ENCODE data around the gene SAE1.

Gene SAE1

GRCh38 chr19:47227352-47228167 is 96.9 kb downstream of the SAE1 start:
- H3K27me3 ChIP-seq (ENCODE audit: low read depth, low read length) = no peaks in the 10 kb centered on the region
- H3K4me1 ChIP-seq (ENCODE audit: control insufficient read depth in 1 of 2, insufficient read depth in 2 of 2, low read length in 2 of 2) = peaks cover 9 to 28% of the 10 kb centered on the region in 2 donors
- peak overlapping the region; percentile 95 for H3K27ac ChIP-seq (ENCODE audit: low read length)
- peak overlapping the region; percentile 67 to 95 for H3K4me3 ChIP-seq (ENCODE audit: low read depth in 1 of 2, low read length in 2 of 2)
- H3K36me3 ChIP-seq (ENCODE audit: control insufficient read depth in 1 of 2, insufficient read depth in 2 of 2, low read length in 2 of 2) = peaks cover 0 to 6% of the 10 kb centered on the region in 2 donors
- no peaks in the 10 kb centered on the region for H3K9me3 ChIP-seq (ENCODE audit: control insufficient read depth in 1 of 2, low read length in 2 of 2)

- Histone ChIP-seq H3K27ac (ENCODE audit: low read length) (peak overlapping the region; percentile 58), H3K4me3 (ENCODE audit: low read depth in 1 of 2, low read length in 2 of 2) (peak overlapping the region; percentile 67 to 95), H3K4me1 (ENCODE audit: control insufficient read depth in 1 of 2, insufficient read depth in 2 of 2, low read length in 2 of 2) (peaks cover 11 to 28% of the 10 kb centered on the region in 2 donors), H3K36me3 (ENCODE audit: control insufficient read depth in 1 of 2, insufficient read depth in 2 of 2, low read length in 2 of 2) (peaks cover 0 to 6% of the 10 kb centered on the region in 2 donors), H3K9me3 (ENCODE audit: control insufficient read depth in 1 of 2, low read length in 2 of 2) (no peaks in the 10 kb centered on the region), H3K27me3 (ENCODE audit: low read depth, low read length) (no peaks in the 10 kb centered on the region)
Observed at GRCh38 chr19:47228168-47228936, 97.7 kb downstream of the SAE1 start.

GRCh38 chr19:47228937-47229675 is 98.5 kb downstream of the SAE1 start:
- Histone ChIP-seq H3K4me1 (ENCODE audit: control insufficient read depth in 1 of 2, insufficient read depth in 2 of 2, low read length in 2 of 2) (peaks cover 11 to 28% of the 10 kb centered on the region in 2 donors), H3K36me3 (ENCODE audit: control insufficient read depth in 1 of 2, insufficient read depth in 2 of 2, low read length in 2 of 2) (peaks cover 0 to 6% of the 10 kb centered on the region in 2 donors), H3K4me3 (ENCODE audit: low read depth in 1 of 2, low read length in 2 of 2) (peak overlapping the region; percentile 62 to 95), H3K27ac (ENCODE audit: low read length) (peak overlapping the region; percentile 58), H3K9me3 (ENCODE audit: control insufficient read depth in 1 of 2, low read length in 2 of 2) (no peaks in the 10 kb centered on the region), H3K27me3 (ENCODE audit: low read depth, low read length) (no peaks in the 10 kb centered on the region)

GRCh38 chr19:47229676-47230053 is 99.0 kb downstream of the SAE1 start:
- H3K36me3 ChIP-seq (ENCODE audit: control insufficient read depth in 1 of 2, insufficient read depth in 2 of 2, low read length in 2 of 2) = peaks cover 0 to 6% of the 10 kb centered on the region in 2 donors
- H3K27me3 ChIP-seq (ENCODE audit: low read depth, low read length) = no peaks in the 10 kb centered on the region
- peak overlapping the region; percentile 62 to 95 for H3K4me3 ChIP-seq (ENCODE audit: low read depth in 1 of 2, low read length in 2 of 2)
- peak overlapping the region; percentile 58 for H3K27ac ChIP-seq (ENCODE audit: low read length)
- H3K9me3 ChIP-seq (ENCODE audit: control insufficient read depth in 1 of 2, low read length in 2 of 2) = no peaks in the 10 kb centered on the region
- peaks cover 11 to 28% of the 10 kb centered on the region in 2 donors for H3K4me1 ChIP-seq (ENCODE audit: control insufficient read depth in 1 of 2, insufficient read depth in 2 of 2, low read length in 2 of 2)

GRCh38 chr19:47230054-47230920 is 99.7 kb downstream of the SAE1 start:
- H3K9me3 ChIP-seq (ENCODE audit: control insufficient read depth in 1 of 2, low read length in 2 of 2) = no peaks in the 10 kb centered on the region
- no peaks in the 10 kb centered on the region for H3K27me3 ChIP-seq (ENCODE audit: low read depth, low read length)
- H3K4me1 ChIP-seq (ENCODE audit: control insufficient read depth in 1 of 2, insufficient read depth in 2 of 2, low read length in 2 of 2) = peaks cover 11 to 28% of the 10 kb centered on the region in 2 donors
- peak overlapping the region; percentile 62 to 95 for H3K4me3 ChIP-seq (ENCODE audit: low read depth in 1 of 2, low read length in 2 of 2)
- peak overlapping the region; percentile 58 for H3K27ac ChIP-seq (ENCODE audit: low read length)
- H3K36me3 ChIP-seq (ENCODE audit: control insufficient read depth in 1 of 2, insufficient read depth in 2 of 2, low read length in 2 of 2) = peaks cover 0 to 6% of the 10 kb centered on the region in 2 donors

DNA sequence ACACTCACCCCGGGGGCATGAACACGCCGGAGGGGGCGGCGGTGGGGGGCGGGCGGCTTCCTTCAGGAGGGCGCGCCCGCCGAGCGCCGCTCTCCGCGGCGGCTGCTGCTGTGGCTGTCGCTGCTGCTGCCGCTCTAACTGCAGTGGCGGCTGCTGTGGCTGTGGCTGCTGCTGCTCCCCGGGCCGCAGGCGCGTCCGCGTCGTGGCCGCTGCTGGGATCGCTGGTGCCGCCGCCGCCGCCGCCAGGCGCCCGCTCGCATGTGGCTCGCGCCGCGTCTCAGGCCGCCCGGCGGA is 100.2 kb downstream of the SAE1 start, which contains the start of gene BBC3:
Gene BBC3, minus strand, starts transcription at position 279 of the 294 bp plus-strand sequence. CDS start 2,768 bp downstream, outside the sequence.
- peaks cover 11 to 23% of the 10 kb centered on the region in 2 donors for H3K4me1 ChIP-seq (ENCODE audit: control insufficient read depth in 1 of 2, insufficient read depth in 2 of 2, low read length in 2 of 2)
- H3K27ac ChIP-seq (ENCODE audit: low read length) = peak within 1 kb of the TSS; percentile 88
- H3K4me3 ChIP-seq (ENCODE audit: low read depth in 1 of 2, low read length in 2 of 2) = peak within 1 kb of the TSS; percentile 62 to 95
- no peaks in the 10 kb centered on the region for H3K9me3 ChIP-seq (ENCODE audit: control insufficient read depth in 1 of 2, low read length in 2 of 2)
- no peaks in the 10 kb centered on the region for H3K27me3 ChIP-seq (ENCODE audit: low read depth, low read length)
- peaks cover 0 to 6% of the 10 kb centered on the region in 2 donors for H3K36me3 ChIP-seq (ENCODE audit: control insufficient read depth in 1 of 2, insufficient read depth in 2 of 2, low read length in 2 of 2)

- H3K36me3 ChIP-seq (ENCODE audit: control insufficient read depth in 1 of 2, insufficient read depth in 2 of 2, low read length in 2 of 2) = peaks cover 0 to 4% of the 10 kb centered on the region in 2 donors
- H3K4me3 ChIP-seq (ENCODE audit: low read depth in 1 of 2, low read length in 2 of 2) = peak overlapping the region; percentile 62 to 95
- no peaks in the 10 kb centered on the region for H3K27me3 ChIP-seq (ENCODE audit: low read depth, low read length)
- H3K9me3 ChIP-seq (ENCODE audit: control insufficient read depth in 1 of 2, low read length in 2 of 2) = no peaks in the 10 kb centered on the region
- peak overlapping the region; percentile 88 for H3K27ac ChIP-seq (ENCODE audit: low read length)
- peaks cover 11 to 23% of the 10 kb centered on the region in 2 donors for H3K4me1 ChIP-seq (ENCODE audit: control insufficient read depth in 1 of 2, insufficient read depth in 2 of 2, low read length in 2 of 2)
Observed at GRCh38 chr19:47231215-47232054, 100.8 kb downstream of the SAE1 start.

- no peaks in the 10 kb centered on the region for H3K36me3 ChIP-seq (ENCODE audit: control insufficient read depth in 1 of 2, insufficient read depth in 2 of 2, low read length in 2 of 2)
- peak overlapping the region; percentile 79 for H3K27ac ChIP-seq (ENCODE audit: low read length)
- peaks cover 11 to 16% of the 10 kb centered on the region in 2 donors for H3K4me1 ChIP-seq (ENCODE audit: control insufficient read depth in 1 of 2, insufficient read depth in 2 of 2, low read length in 2 of 2)
- H3K27me3 ChIP-seq (ENCODE audit: low read depth, low read length) = no peaks in the 10 kb centered on the region
- H3K9me3 ChIP-seq (ENCODE audit: control insufficient read depth in 1 of 2, low read length in 2 of 2) = no peaks in the 10 kb centered on the region
- peak overlapping the region in 1 of 2 donors; percentile 53 for H3K4me3 ChIP-seq (ENCODE audit: low read depth in 1 of 2, low read length in 2 of 2)
Observed at GRCh38 chr19:47232422-47233211, 102.0 kb downstream of the SAE1 start.

GRCh38 chr19:47236072-47236675 is 105.5 kb downstream of the SAE1 start:
- Histone ChIP-seq H3K4me1 (ENCODE audit: control insufficient read depth in 1 of 2, insufficient read depth in 2 of 2, low read length in 2 of 2) (peaks cover 11 to 26% of the 10 kb centered on the region in 2 donors), H3K27ac (ENCODE audit: low read length) (no peak overlapping the region), H3K9me3 (ENCODE audit: control insufficient read depth in 1 of 2, low read length in 2 of 2) (no peaks in the 10 kb centered on the region), H3K36me3 (ENCODE audit: control insufficient read depth in 1 of 2, insufficient read depth in 2 of 2, low read length in 2 of 2) (no peaks in the 10 kb centered on the region), H3K4me3 (ENCODE audit: low read depth in 1 of 2, low read length in 2 of 2) (no peak overlapping the region), H3K27me3 (ENCODE audit: low read depth, low read length) (peaks cover 10% of the 10 kb centered on the region)
